ENCODE measurements around the gene FOXP4.

FOXP4 gene

DNA sequence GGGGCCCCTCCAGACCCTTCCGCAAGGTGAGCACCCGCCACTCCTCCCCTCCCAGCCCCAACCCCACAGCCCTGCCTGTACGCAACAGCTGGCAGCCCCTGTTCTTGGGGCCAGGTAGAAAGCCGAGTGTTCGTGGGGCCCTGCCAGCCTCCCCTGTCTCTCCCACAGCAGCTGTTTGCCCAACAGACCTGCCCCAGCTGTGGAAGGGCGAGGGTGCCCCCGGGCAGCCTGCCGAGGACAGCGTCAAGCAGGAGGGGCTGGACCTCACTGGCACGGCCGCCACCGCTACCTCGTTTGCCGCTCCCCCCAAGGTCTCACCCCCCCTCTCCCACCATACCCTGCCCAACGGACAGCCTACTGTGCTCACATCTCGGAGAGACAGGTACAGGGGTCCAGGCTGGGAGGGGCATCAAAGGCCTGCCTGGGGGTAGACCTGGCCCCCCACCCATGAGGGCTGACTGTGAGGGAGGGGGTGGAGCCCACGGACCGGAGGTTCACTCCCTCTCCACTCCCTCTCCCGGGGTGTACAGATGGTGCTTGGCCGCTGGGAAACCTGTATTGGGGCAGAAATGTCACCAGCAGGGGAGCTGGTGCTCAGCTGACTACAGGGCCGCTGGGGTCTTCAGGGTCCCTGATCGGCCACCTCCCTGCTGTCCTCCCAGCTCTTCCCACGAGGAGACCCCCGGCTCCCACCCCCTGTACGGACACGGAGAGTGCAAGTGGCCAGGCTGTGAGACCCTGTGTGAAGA, 41.1 kb downstream of the FOXP4 start:
- no peak for DNase-seq

DNA sequence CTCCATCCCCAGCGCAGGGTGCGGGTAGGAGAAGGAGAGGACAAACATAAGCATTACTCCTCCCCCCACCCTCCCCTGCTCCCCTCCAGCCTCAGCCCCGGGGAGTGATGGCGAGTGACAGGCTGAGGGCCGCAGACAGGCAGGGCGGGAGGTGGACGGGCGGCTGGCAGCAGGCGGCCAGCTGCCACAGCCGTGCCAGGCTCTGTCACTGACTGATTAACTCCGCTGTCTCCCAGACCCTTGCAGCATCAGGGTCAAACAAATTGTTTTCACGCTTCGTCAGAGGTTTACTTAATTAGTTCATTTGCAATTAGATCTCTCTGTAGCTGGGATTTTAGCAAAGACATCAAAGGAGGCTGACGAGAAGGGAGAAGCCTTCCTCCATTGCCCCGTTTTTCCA, 41.9 kb downstream of the FOXP4 start:
- DNase-seq, result no peak

GRCh38 chr6:41589223-41589622, 43.0 kb downstream of the FOXP4 start:
- no peak for DNase-seq

GRCh38 chr6:41589636-41590622, 43.7 kb downstream of the FOXP4 start:
- no peak for DNase-seq

DNA sequence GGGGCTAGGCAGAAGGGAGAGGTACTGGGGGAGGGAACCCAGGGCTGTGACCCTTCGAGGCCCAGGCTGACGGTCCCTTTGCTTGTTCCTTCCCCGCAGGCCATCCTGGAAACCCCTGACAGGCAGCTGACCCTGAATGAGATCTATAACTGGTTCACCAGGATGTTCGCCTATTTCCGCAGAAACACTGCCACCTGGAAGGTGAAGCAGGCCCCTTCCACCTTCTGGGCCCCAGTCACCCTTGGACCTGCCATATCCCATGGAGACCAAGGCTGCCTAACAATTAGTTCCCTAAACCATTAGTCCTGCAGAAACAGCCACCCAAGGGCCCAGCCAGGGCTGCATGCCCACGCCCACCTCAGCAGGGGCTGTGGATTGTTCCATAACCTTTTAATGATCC, 44.9 kb downstream of the FOXP4 start:
- DNase-seq, result no peak

DNA sequence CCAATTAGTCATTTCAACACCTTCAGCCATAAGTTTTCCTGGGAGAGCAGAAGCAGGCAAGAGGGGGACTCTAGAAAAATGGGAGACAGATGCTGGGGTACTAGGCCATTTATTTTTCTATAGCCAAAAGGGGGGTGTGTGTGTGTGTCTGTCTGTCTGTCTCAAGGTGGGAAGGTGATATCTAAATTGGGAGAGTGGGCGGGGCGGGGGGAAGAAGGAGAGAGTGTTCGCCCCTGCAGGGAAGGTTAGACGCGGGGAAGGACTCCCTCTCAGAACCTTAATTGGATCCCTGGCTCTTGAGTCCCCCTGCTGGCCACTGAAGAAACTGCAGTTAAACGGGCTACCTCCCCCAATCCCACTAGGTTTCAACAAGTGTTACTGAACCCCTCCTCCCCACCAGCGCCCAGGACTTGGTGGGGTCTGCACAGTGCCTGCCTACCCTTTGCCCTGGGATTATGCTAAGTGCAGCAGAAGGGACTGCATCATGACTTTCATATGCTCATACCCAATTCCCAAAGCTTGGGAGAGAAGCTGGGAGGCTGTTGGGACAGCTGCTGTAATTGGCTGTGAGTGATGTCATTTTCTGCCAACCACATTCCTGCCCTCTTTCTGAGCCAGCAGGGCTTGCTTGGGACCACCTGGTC, 45.8 kb downstream of the FOXP4 start:
- DNase-seq, result peak; percentile 86

DNA sequence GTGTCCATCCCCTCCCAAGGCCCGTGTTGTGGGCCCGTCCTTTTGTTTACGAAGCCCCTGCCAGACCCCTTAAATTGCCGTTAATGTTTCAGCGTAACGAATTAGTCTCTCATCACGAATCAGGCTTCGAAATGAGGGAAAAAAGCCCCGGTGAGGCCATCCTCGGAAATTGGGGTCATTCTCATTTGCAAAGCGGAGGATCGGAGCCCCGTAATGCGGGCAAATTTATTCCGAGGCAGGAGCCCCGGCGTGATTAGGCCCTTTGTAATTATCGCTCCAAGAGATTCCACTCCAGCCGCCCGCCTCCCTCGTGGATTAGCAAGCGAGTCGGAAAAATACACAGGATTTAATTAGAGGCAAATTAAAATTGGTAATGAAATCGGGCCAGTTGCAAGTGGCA, 47.2 kb downstream of the FOXP4 start:
- DNase-seq, result no peak

GRCh38 chr6:41593839-41594238, 47.7 kb downstream of the FOXP4 start:
- DNase-seq, result no peak

DNA sequence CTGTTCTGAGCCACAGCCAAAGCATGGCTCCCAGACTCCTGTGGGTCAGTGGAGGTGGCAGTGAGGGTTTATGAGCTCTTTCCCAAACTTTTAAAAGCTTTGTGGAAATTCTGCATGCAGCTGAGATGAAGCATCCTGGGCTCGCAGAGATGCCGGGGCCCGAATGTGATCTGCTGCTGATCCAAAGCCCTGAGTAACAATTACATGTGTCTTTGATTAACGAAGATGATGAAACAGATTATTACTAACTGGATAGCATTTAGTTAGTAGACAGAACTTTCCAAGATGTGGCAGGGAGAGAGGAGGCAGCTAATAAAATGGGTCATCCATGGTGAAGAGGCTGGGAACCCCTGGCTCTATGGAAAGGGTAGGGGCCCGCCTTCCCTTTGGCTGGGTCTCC, 48.1 kb downstream of the FOXP4 start:
- DNase-seq, result no peak

GRCh38 chr6:41594766-41595165, 48.6 kb downstream of the FOXP4 start:
- no peak for DNase-seq

- no peak for DNase-seq
These were observed 49.0 kb downstream of the FOXP4 start for GRCh38 chr6:41595166-41595565.

- no peak for DNase-seq
These were observed 50.0 kb downstream of the FOXP4 start for GRCh38 chr6:41596096-41596685.

DNA sequence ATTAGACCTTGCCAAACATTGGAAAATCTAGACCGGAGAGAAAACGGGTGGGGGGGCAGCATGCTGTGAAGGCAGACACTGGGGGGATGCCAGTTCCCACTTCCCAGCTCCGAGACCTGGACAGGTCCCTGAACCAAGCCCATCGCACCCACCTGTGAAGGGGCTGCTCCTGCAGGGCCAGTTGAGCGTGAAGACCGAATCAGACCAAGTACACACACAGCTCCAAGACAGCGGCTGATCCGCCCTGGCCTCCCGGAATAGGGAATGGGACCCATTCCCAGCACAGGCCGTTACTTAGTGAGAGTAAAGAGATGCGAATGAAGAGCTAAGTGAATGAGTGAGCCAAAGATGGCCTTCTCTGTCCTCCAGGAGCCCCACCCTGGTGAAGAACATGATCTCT, 50.6 kb downstream of the FOXP4 start:
- no peak for DNase-seq

DNA sequence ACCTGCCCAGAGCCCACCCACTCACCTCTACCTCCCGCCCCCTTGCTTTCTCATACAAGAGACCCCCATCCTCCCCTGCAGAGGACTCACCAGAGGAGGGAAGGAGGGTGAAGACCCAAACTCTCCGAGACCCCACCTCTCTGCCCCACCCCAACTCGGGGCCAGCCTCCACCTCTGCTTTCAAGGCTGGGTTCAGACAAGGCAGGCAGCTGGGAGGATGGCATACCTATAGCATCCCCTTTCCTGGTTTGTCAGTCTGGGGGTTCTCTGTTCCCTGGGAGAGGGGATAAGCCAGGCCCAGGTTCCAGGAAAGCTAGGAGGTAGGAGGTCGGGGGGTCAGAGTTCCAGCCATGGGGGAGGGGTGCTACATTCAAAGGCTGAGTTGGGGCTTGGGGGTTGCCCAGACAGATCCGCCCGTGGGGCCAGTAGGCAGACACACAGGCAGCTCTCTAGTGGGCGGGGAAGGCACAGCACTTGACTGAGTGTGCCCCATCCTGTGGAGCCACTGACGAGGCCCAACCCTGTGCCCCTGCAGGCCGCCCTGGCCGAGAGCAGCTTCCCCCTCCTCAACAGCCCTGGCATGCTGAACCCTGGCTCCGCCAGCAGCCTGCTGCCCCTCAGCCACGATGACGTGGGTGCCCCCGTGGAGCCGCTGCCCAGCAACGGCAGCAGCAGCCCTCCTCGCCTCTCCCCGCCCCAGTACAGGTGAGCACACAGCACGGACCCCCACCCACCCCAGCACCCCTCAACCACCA, 51.2 kb downstream of the FOXP4 start:
- DNase-seq, result no peak

- no peak for DNase-seq
These were observed 52.5 kb downstream of the FOXP4 start for GRCh38 chr6:41598670-41599014.

GRCh38 chr6:41599015-41599851, 53.1 kb downstream of the FOXP4 start:
- DNase-seq, result no peak

- no peak for DNase-seq
These were observed 53.8 kb downstream of the FOXP4 start for GRCh38 chr6:41599852-41600445.

- no peak for DNase-seq
These were observed 54.5 kb downstream of the FOXP4 start for GRCh38 chr6:41600499-41601247.

- DNase-seq, result no peak
These were observed 55.0 kb downstream of the FOXP4 start for GRCh38 chr6:41601248-41601549.

DNA sequence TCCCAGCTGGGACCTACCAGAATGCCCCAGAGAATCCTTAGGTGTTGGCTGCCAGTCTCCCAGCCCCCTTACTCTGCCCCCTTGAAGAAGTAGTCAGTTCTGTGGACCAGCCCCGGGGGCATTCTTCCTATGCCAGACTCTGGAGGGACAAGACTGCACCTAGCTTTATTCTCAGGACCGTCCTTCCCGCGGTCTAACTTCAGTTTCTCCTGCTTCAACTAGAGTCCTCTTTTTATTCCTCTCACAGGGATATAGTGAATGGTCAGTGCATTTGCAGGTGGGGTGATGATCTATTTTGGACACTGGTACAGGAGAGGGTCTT, 56.2 kb downstream of the FOXP4 start:
- no peak for DNase-seq

All from NCI-H510A treated with DMSO at 0.1 percent for 48 hours (cell line).